Prostate gland (tissue), 2 donors: Measurements from ENCODE around the gene NLGN3. TPM values are rescaled to one million over a fixed set of nuclear protein-coding genes. Genes with fewer than 3 reads are reported as not detected.

ENCODE experiments used
- DNase-seq: peaks from one replicate; pipeline ENCODE4 v3.0.0-alpha.2; 2019; ENCODE audit warnings: low spot score
- H3K27ac ChIP-seq, 2 donors: fragments of 200-600 bp; sonication (generic); 2 replicates each; pipeline ENCODE4 v1.5.1; 2017 to 2019
- H3K27me3 ChIP-seq: fragments of 200-600 bp; sonication (generic); replicated peaks from 2 replicates; pipeline ENCODE4 v1.5.1; 2019; ENCODE audit not compliant: insufficient read depth
- H3K36me3 ChIP-seq, 2 donors: fragments of 200-600 bp; sonication (generic); 1 replicate in 1 of 2; 2 replicates in 1 of 2; pipeline versions ENCODE4 v1.5.1 to v1.8.1; 2017 to 2019
- H3K4me1 ChIP-seq: fragments of 200-600 bp; sonication (generic); replicated peaks from 2 replicates; pipeline ENCODE4 v1.5.1; 2019
- H3K4me3 ChIP-seq, 2 donors: fragments of 200-600 bp; sonication (generic); 2 replicates each; pipeline ENCODE4 v1.5.1; 2017 to 2019
- H3K9me3 ChIP-seq: fragments of 200-600 bp; sonication (generic); 2 replicates; pipeline ENCODE4 v1.5.1; 2017
- POLR2A ChIP-seq: fragments of 450-650 bp; IDR thresholded peaks from one replicate; pipeline ENCODE4 v1.6.1; 2016; ENCODE audit warnings: antibody characterized with exemption, mild to moderate bottlenecking
- POLR2AphosphoS5 ChIP-seq: sonication (generic); formaldehyde crosslinking; IDR thresholded peaks from one replicate; pipeline ENCODE4 v1.6.1; 2017; ENCODE audit warnings: antibody characterized with exemption
- WGBS: methylation state at CpG from one replicate; pipeline ENCODE4 v1.1.5; 2018; 5-methylcytosine and 5-hydroxymethylcytosine counted together
- intact Hi-C: fragments of 100-400 bp; cut with DNase I; formaldehyde crosslinking; loops from one replicate; pipeline ENCODE4 v1.14.2; 2022
- total RNA-seq, 2 donors: library from RNA; depleted of rRNA; stranded (reverse); fragments of >200 nt; gene quantifications; one replicate each; pipeline ENCODE4 v1.1.0, GENCODE V29; 2016
- TF ChIP-seq, protein P1 (sequence below), 4 experiments: fragments of 200-600 bp in 2 of 4; fragments of 450-650 bp in 2 of 4; sonication (generic) in 2 of 4; IDR thresholded peaks; 1 replicate in 3 of 4; 2 replicates in 1 of 4; pipeline ENCODE4 v1.5.1; 2016 to 2019; ENCODE audit warnings: antibody characterized with exemption in 4 of 4, mild to moderate bottlenecking in 2 of 4, moderate library complexity in 2 of 4

The NLGN3 gene
- total RNA-seq, 2 donors from 2014 or later = 1.4 to 9.4 TPM

DNA sequence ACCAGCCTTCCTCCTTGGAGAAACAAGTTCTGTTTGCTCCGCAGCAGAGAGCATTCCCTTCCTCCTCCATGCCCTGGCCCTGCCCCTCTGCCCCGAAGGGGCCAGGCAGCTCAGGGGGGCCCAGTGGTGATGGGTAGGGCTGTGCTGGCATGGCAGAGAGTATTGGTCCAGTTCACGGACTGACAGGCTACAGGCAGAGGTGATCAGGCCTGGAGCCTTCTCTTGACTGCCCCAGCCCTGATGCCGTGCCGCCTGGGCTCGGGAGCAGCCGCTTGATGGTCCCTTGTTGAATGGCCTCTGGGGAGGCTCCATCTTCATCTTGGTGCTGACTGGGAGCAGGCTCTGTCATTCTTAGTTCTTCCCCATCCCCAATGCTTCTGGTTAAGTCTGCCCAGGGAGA is 9.6 kb downstream of the NLGN3 start:
- Histone ChIP-seq H3K36me3 (no peaks in the 10 kb centered on the region), H3K9me3 (no peaks in the 10 kb centered on the region), H3K4me1 (no peaks in the 10 kb centered on the region), H3K27me3 (no peaks in the 10 kb centered on the region), H3K4me3 (no peak overlapping the region), H3K27ac (no peak overlapping the region)
- intact Hi-C loops = no loop called here
- TF ChIP-seq, protein P1, sequence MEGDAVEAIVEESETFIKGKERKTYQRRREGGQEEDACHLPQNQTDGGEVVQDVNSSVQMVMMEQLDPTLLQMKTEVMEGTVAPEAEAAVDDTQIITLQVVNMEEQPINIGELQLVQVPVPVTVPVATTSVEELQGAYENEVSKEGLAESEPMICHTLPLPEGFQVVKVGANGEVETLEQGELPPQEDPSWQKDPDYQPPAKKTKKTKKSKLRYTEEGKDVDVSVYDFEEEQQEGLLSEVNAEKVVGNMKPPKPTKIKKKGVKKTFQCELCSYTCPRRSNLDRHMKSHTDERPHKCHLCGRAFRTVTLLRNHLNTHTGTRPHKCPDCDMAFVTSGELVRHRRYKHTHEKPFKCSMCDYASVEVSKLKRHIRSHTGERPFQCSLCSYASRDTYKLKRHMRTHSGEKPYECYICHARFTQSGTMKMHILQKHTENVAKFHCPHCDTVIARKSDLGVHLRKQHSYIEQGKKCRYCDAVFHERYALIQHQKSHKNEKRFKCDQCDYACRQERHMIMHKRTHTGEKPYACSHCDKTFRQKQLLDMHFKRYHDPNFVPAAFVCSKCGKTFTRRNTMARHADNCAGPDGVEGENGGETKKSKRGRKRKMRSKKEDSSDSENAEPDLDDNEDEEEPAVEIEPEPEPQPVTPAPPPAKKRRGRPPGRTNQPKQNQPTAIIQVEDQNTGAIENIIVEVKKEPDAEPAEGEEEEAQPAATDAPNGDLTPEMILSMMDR (IDR thresholded peaks at IDR 0.05) = no peak
- no peak for TF ChIP-seq POLR2AphosphoS5
- TF ChIP-seq POLR2A = no peak
- 83% methylated on average over 1 of the region's 7 CpGs for WGBS
- DNase-seq = no peak

DNA sequence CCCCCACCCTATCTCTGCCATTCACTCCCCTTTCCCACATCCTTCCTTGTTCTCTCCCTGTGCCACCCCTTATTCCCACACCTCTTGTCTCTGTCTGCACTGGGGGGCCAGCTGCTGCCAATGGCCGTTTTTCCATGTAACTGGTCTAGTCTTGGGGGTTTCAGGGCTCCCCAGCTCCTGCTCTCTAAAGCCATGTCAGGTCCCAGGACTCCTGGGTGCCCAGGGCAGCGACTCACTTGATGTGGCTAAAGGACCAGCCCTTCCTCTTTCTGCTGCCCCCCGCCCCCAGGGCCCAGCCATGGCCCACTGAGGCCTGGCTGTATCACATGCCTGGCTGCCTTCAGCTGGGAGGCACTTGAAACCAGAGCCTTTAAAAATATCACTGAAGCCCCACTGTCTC is 10.0 kb downstream of the NLGN3 start:
- DNase-seq = no peak
- no peaks in the 10 kb centered on the region for H3K9me3 ChIP-seq
- TF ChIP-seq POLR2AphosphoS5 = no peak
- no peak for TF ChIP-seq POLR2A
- intact Hi-C loops = no loop called here
- H3K27ac ChIP-seq = no peak overlapping the region
- 91% methylated on average over 3 of the region's 3 CpGs for WGBS
- no peaks in the 10 kb centered on the region for H3K27me3 ChIP-seq
- H3K36me3 ChIP-seq = no peaks in the 10 kb centered on the region
- no peaks in the 10 kb centered on the region for H3K4me1 ChIP-seq
- no peak overlapping the region for H3K4me3 ChIP-seq

- intact Hi-C loops = no loop called here
- no peaks in the 10 kb centered on the region for H3K36me3 ChIP-seq
- TF ChIP-seq, protein P1 (IDR thresholded peaks at IDR 0.05) = no peak
- TF ChIP-seq POLR2A (no peak), POLR2AphosphoS5 (no peak)
- no peak overlapping the region for H3K4me3 ChIP-seq
- WGBS = 72% methylated on average over 6 of the region's 6 CpGs
- H3K9me3 ChIP-seq = no peaks in the 10 kb centered on the region
- DNase-seq = no peak
- no peaks in the 10 kb centered on the region for H3K27me3 ChIP-seq
- no peaks in the 10 kb centered on the region for H3K4me1 ChIP-seq
- no peak overlapping the region for H3K27ac ChIP-seq
Measured at GRCh38 chrX:71158603-71159002, 14.0 kb downstream of the NLGN3 start.

- DNase-seq = no peak
- H3K9me3 ChIP-seq = no peaks in the 10 kb centered on the region
- TF ChIP-seq POLR2A (no peak), POLR2AphosphoS5 (no peak)
- TF ChIP-seq, protein P1 (IDR thresholded peaks at IDR 0.05) = no peak
- H3K4me3 ChIP-seq = no peak overlapping the region
- H3K4me1 ChIP-seq = no peaks in the 10 kb centered on the region
- intact Hi-C loops = no loop called here
- WGBS = 92% methylated on average over 5 of the region's 5 CpGs
- H3K27me3 ChIP-seq = no peaks in the 10 kb centered on the region
- no peak overlapping the region for H3K27ac ChIP-seq
- no peaks in the 10 kb centered on the region for H3K36me3 ChIP-seq
Measured at GRCh38 chrX:71159335-71159734, 14.7 kb downstream of the NLGN3 start.

DNA sequence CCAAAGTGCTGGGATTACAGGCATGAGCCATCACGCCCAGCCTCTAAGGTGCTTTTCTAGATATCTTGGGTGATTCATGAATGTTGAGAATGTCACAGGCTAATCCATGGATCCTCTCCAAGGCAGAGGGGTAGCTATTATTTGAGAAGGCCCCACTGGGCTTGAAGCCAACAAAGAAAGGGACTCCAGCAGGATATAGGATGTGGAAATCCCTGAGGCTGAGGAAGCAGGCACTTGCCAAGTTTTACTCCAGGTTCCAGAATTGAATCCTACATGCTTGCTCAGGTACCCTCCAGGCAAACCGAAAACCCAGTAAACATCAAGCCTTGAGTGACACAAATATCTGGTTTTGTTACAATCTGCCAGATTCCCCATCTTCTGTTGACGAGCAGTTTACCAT is 15.8 kb downstream of the NLGN3 start:
- Histone ChIP-seq H3K9me3 (no peaks in the 10 kb centered on the region), H3K4me1 (no peaks in the 10 kb centered on the region), H3K27ac (no peak overlapping the region), H3K4me3 (no peak overlapping the region), H3K36me3 (no peaks in the 10 kb centered on the region), H3K27me3 (no peaks in the 10 kb centered on the region)
- DNase-seq = no peak
- no peak for TF ChIP-seq POLR2A
- TF ChIP-seq, protein P1 (IDR thresholded peaks at IDR 0.05) = no peak
- TF ChIP-seq POLR2AphosphoS5 = no peak
- WGBS = 65% methylated on average over 3 of the region's 3 CpGs
- intact Hi-C loops = no loop called here
